HepG2 (cell line): ENCODE data around the gene RPL31.

Experiments
- BATF2 ChIP-seq: sonication (generic); formaldehyde crosslinking; IDR thresholded peaks from 2 replicates; pipeline ENCODE4 v1.8.0; 2022; ENCODE audit warnings: mild to moderate bottlenecking, missing genetic modification reagents, moderate library complexity
- CEBPG ChIP-seq: IDR thresholded peaks from 2 replicates; pipeline ENCODE4 v1.6.1; 2016
- EP300 ChIP-seq, 3 experiments: sonication (generic) in 1 of 3; formaldehyde crosslinking in 1 of 3; IDR thresholded peaks; 2 replicates each; pipeline versions ENCODE4 v1.5.1 to v1.6.1; 2011 to 2020; ENCODE audit warnings: low read depth in 2 of 3, low read length in 2 of 3, borderline replicate concordance in 1 of 3, improper control_type of control experiment in 1 of 3, mild to moderate bottlenecking in 1 of 3, missing genetic modification reagents in 1 of 3, moderate library complexity in 1 of 3
- NR1H2 ChIP-seq: sonication (generic); formaldehyde crosslinking; IDR thresholded peaks from 2 replicates; pipeline ENCODE4 v1.8.1; 2022; ENCODE audit warnings: low read depth, missing genetic modification reagents, borderline replicate concordance
- PBX2 ChIP-seq: IDR thresholded peaks from 2 replicates; pipeline ENCODE4 v1.6.1; 2016; ENCODE audit warnings: control low read depth
- REST ChIP-seq, 2 experiments: IDR thresholded peaks; 2 replicates each; pipeline ENCODE4 v1.6.1; 2011 to 2012; ENCODE audit warnings: low read length in 2 of 2, borderline replicate concordance in 1 of 2, low read depth in 1 of 2, mild to moderate bottlenecking in 1 of 2, moderate library complexity in 1 of 2
- TCF12 ChIP-seq, 2 experiments: fragments of 450-650 bp in 1 of 2; sonication (generic) in 1 of 2; formaldehyde crosslinking in 1 of 2; IDR thresholded peaks; 2 replicates each; pipeline versions ENCODE4 v1.6.1 to v1.8.0; 2017 to 2022; ENCODE audit warnings: antibody characterized with exemption in 1 of 2, mild to moderate bottlenecking in 1 of 2, missing genetic modification reagents in 1 of 2, moderate library complexity in 1 of 2
- ZBTB40 ChIP-seq, 2 experiments: fragments of 450-650 bp in 1 of 2; sonication (generic) in 1 of 2; formaldehyde crosslinking in 1 of 2; IDR thresholded peaks; 2 replicates each; pipeline versions ENCODE4 v1.6.1 to v1.8.0; 2016 to 2022; ENCODE audit warnings: antibody characterized with exemption in 1 of 2, mild to moderate bottlenecking in 1 of 2, missing genetic modification reagents in 1 of 2
- ZNF512 ChIP-seq: sonication (generic); formaldehyde crosslinking; IDR thresholded peaks from 2 replicates; pipeline ENCODE4 v1.4.0; 2020; ENCODE audit warnings: mild to moderate bottlenecking, missing genetic modification reagents
- ZNF574 ChIP-seq: sonication (generic); formaldehyde crosslinking; IDR thresholded peaks from 2 replicates; pipeline ENCODE4 v1.4.0; 2020; ENCODE audit warnings: missing genetic modification reagents
- ZNF576 ChIP-seq: sonication (generic); formaldehyde crosslinking; IDR thresholded peaks from 2 replicates; pipeline ENCODE4 v1.4.0; 2020; ENCODE audit warnings: mild to moderate bottlenecking, missing genetic modification reagents
- ZNF780A ChIP-seq: sonication (generic); formaldehyde crosslinking; IDR thresholded peaks from 2 replicates; pipeline ENCODE4 v1.8.0; 2022; ENCODE audit warnings: mild to moderate bottlenecking, missing genetic modification reagents, moderate library complexity

- TF ChIP-seq NR1H2 (CRISPR knock-in tag) (no peak), ZNF512 (CRISPR knock-in tag) (no peak), ZBTB40 (IDR thresholded peaks at IDR 0.05) (no peak), ZBTB40 (CRISPR knock-in tag; IDR thresholded peaks at IDR 0.05) (no peak), BATF2 (CRISPR knock-in tag) (no peak), ZNF576 (no peak), ZNF780A (no peak), CEBPG (CRISPR knock-in tag) (no peak), PBX2 (no peak), REST (IDR thresholded peaks at IDR 0.05; ENCODE audit: borderline replicate concordance in 1 of 2, low read depth in 1 of 2, low read length in 2 of 2) (no peak), TCF12 (IDR thresholded peaks at IDR 0.05) (no peak), TCF12 (CRISPR knock-in tag; IDR thresholded peaks at IDR 0.05) (no peak), EP300 (IDR thresholded peaks at IDR 0.05; ENCODE audit: low read depth in 2 of 2, low read length in 2 of 2) (no peak), EP300 (CRISPR knock-in tag; IDR thresholded peaks at IDR 0.05; ENCODE audit: borderline replicate concordance) (no peak), ZNF574 (CRISPR knock-in tag) (no peak)
Measured at GRCh38 chr2:100960688-100961087, 41.4 kb upstream of the RPL31 start.
